ENCODE measurements around the gene TUT1.
"Not testable (repeated sequence)": the region's sequence is repeated elsewhere in the genome, so short reads cannot be mapped to it uniquely, and the experiment has no call there.

The TUT1 gene

DNA sequence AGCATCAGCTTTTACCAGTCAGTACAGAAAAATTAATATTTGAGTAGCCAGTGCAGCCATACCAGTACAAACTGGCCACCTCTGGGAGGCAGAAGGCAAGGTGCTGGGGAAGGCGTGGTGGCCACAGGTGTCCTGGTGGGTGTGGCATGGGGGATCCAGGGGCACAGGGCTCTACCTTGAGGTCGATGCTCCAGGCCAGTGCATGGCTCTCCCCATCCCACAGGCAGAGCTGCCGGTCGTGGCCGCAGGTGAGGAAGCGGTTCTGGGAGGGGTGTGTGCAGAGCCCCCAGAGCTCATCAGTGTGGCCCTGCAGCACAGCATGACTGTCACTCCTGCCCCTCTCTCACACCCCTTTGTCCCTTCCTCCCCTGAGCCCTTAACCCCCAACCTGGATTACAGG, 14.1 kb upstream of the TUT1 start:
- DNase-seq (ENCODE audit: low read depth in 2 of 2): no peak

DNA sequence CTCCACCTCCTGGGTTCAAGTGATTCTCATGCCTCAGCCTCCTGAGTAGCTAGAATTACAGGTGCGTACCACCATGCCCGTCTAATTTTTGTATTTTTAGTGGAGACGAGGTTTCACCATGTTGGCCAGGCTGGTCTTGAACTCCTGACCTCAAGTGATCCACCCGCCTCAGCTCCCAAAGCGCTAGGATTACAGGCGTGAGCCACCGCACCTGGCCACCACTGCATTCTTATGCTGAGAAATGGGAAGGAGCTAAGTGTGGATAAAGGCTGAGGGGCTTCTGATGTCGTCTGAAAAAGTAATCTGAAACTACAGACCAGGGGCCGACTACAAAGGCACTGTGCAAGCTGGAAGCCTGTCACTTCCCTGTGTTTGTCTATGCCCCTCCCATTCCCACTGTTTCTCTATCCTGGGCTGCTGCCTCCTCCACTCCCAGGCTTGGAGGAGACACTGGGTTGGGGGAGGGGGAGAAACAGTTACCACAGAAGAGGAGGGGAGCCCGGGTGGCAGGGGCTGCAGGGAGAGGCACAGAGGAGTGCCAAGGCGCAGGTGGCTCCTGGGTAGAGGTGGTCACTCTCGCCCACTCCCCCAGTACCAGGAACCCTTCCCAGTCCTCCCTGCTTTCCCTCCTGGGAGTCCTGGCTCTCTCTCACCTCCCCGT, 13.3 kb upstream of the TUT1 start:
- no peak for DNase-seq (ENCODE audit: low read depth in 2 of 2)

DNA sequence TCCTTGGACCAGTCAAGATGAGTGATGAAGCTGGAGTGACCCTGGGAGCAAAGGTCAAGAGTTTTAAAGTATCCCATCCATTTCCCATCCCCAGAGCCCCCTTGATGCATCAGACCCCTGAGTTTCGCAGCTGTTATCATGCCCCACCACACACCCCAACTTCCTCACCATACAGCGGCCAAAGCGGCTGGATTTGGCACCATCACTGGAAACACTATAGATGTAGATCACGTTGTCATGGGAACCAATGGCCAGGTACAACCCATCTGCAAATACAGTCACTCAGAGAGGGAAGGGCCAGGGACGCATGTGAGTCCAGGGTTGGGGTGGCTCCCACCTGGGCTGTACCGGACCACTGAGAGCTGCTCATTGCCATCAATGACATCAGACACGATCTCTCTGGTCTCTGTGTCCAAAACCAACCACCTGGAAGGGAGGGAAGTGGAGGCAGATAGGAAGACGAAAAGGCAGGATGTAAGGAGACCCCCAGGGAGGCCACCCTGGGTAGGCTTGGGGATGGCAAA, 12.5 kb upstream of the TUT1 start:
- no peak for DNase-seq (ENCODE audit: low read depth in 2 of 2)

DNA sequence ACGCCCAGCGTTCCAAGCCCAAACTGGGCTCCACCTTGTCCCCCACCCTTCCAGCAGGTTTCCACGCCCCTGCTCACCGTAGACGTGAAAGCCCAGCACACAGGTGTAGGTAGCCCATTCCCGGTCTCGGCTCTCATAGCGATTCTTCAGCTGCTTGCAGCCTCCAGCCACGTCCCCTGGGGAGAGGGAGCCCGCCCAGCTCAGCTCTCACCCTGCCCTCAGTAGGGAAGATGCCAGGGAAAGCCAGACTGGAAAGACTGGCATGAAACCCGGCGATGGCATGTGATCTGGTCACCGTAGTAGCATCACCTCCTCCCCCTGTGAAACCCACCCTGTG, 11.7 kb upstream of the TUT1 start:
- no peak for DNase-seq (ENCODE audit: low read depth in 2 of 2)

DNA sequence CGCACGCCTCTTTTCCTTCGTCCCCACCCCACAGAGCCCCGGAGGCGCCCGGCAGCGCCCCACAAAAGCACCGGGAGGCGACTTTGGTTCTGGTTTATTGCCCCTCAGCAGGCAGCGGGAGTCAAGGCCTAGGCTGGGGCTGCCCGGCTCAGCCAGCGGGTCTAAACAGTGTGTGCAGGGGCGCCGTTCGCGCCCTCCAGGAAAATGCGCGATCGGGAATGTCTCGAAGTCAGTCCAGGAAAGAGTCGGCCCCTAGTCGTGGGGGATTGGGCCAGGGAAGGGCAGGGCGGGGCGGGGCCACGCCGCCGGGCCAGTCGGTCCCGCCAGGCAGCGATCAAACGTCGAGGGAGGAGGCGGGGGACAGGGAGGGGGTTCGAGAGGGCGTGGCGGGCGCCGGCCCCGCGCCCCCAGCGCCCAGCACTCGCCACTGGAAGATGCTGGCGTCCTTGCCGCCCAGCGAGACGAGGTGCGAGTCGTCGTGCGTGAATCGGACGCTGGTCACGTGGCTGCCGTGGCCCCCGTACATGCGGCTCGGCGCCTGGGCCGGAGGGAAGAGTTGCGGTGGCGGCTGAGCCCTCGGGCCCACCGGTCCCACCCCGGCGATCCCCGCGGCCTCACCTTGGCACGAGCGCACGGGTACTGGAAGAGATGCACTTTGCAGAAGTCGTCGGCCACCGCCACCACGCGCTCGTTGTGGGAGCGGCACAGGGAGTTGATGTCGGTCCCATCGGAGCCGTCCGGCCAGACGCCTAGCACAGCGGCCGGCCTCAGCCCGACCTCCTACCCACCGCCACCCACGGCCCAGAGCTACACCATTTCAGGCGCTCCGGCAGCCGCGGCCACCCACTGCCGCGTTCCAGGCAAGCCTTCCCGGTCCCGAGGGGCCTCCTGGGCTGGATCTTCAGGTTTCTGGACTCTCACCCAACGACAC, 11.1 kb upstream of the TUT1 start:
- peak in 1 of 2 donors; percentile 27 for DNase-seq (ENCODE audit: low read depth in 2 of 2)

DNA sequence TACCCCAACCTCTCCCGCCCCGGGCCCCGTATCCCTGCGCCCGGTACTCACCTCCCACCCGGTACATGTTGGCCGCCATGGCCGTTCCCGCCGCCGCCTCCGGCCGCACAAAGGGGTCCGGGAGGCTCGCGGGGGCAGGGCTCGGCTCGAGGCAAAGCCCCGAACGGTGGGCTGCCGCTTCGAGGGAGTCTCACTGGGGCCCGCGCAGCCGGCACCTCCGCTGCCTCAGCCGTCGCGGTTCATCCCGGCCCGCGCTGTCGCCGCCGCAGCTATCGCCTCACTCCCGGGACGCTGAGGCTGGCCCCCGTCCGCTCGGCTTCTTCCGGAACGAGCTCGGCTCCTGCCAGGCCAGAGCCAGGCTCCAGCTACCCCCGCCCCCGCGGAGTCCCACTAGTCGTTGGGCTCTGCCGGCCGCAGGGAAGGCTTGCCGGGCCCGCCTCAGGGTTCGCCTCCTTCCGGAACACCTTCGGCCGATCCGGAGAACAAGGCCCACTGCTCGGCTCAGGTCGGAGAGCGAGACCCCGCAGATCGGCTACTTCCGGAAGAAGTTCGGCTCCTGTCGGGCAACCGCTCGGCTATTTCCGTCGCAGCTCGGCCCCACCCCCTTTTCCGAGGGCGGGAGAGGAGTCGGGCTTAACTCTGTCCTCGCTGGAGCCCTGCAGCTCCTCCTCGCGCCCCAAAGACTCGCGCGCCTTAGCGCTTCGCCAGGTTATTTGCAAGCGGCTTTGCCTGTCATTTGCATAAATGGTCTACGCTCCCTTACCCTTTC, 10.2 kb upstream of the TUT1 start, which contains the start of gene MTA2:
MTA2 (minus strand) TSS at position 494 of the 769 bp plus-strand sequence; CDS start at position 79, 415 bp downstream.
- DNase-seq (ENCODE audit: low read depth in 2 of 2): peak; percentile 99

DNA sequence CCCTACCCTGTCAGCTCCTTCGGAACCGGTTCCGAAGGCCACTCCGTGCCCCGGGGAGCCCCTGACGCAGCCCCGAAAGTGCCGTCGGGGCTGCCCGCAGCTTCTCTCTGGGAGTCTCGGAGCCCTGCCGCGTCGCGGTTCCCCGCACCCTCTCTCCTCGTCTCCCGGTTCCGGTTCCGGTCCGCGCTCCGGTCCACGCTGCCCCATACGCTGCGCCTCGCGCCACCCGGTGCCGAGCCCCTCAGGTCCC, 9.7 kb upstream of the TUT1 start:
- DNase-seq (ENCODE audit: low read depth in 2 of 2): peak in 1 of 2 donors; percentile 28

DNA sequence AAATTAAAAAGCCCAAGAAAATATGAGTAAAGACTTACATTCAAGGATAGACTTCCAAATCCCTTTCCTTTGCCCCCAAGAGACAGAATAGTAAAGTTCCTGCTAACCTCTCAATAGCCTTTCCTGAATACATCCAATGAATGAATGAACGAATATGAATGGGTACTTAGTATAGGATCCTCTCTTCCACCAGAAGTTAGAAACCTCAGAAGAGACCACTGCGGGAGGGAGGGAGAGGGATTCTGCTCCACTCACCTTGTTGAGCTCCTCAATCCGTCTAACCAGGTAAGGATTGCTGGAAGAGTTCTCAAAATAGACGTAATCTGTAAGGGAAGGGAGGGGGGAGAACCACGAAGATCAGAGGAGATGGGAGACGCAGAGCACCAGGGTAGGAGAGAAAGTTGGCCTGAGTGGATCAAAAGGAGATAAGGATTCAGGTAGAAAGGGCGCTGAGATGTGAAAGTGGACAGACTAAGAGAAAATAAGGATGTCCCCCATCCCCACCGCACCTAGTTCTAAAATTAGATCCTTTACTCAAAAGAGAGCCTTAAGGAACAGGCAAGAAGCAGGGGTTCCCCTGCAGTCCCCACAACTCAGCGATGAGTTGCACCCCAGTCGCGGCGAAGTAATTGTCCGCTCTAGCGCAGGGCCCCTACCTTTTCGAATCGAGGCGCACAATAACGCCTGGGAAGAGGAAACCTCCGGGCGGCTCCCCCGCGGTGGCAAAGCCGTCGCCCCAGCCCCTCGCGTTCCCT, 9.2 kb upstream of the TUT1 start:
- no peak for DNase-seq (ENCODE audit: low read depth in 2 of 2)

DNA sequence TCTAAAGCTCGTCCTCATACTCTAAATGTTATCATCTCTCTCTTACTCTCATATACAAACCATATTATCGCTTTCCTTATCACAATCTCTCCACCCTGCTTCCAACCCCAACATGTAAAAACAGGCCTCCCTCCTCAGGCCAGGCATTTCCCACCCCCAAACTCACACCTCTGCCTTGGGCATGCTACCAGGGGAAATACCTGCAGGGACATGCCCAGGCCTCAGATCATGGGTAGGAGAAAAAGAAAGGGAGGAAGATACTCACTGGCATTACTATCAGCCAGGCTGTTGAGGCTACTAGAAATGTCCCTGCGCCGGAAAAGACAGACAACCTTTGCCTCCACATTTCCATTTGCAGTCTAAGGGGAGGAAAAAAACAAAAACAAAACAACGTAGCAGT, 8.6 kb upstream of the TUT1 start:
- no peak for DNase-seq (ENCODE audit: low read depth in 2 of 2)

DNA sequence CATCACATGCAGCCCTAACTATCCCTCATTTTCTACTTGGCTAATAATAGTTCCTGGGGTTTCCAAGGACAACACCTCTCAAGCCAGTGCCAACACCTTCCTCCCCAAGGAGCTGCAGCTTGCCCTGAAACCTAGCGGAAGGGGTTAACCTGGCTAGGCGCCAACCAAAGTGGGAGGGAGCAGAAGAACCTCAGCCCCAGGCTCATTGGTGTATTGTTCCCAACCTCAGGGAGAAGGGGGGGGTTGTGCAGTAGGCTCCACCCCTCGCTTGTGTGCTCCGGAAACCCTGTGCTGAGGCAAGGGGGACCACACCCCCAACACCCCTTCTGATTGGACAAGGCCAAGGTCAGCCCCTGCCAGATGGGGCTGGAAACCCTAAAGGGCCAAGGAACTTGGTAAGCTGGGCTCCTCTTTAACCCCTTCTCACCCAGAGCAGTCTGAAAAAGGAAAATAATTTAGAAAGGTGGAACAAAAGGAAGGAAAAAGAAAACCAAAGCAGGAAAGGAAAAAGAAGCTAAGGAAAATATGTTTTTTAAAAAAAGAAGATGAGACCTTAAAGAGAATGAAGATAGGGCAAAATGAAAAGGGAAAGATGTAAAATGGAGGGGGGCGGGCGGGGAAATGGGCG, 7.9 kb upstream of the TUT1 start:
- DNase-seq (ENCODE audit: low read depth in 2 of 2): peak; percentile 94 to 96

DNA sequence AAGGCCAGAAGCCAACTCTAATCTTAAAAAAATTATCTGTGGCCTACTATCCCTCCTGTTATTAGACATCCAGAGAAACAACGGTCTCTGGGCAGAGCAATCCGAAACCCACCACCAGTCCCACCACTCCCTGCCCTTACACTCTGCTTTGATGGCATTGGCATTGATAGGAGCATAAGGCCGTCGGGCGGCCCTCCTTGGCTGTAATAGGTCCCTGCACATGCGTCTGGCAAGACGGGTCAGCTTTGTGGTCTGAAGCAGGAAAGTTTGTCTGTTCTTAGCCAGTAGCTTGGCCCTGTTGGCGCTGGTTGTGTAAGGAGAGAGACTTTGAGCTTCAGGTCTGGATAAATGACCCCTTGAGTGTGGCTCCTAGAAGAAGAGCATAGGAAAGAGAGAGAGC, 3.8 kb upstream of the TUT1 start:
- no peak for DNase-seq (ENCODE audit: low read depth in 2 of 2)

DNA sequence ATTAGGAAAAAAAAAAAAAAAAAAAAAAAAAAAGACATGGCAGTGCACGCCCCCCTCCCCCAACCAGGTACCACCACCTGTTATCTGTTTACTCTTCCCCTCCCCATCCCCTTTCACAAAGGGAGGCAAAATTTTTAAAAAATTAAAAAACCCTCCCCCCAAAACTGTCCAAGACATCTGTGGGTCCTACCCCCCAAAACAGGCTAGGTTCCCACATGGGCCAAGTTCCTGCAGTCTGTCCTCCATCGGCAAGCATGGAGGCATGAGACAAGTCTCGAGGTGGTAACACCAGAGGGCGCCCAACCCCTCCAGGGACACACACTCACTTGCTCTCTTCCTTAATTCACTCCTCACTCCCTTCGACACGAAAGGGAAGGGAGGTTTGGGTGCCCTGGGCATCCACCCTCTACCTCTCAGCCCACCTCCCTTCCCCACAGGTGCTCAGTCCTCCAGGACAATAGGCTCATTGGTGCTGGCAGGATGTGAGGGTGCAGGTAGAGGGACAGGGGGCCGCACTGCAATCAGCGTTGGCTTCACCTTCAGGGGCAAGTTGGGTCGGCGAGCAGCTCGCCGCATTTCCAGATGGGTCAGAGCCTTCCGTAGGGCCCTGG, 2.2 kb upstream of the TUT1 start:
- DNase-seq (ENCODE audit: low read depth in 2 of 2): peak; percentile 57 to 58

DNA sequence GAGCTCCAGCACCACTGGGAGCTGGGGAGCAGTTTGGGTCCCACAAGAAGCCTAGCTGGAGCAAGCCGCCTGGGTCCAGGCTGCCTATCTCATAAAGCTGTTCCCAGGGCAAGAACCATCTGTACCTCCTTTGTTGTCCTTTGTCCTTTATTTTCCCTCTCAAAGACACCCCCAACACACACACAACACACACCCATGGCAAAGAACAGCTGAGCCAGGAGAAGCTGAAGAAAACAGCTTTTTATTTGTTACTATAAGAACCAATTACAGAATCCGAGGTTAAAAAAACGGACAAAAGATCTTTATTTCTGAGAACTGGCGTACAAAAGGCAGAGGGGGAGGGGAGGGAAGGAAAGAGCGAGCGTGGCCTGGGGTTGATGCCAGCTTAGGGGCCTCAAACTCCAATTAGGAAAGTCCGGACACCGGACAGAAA, 1.7 kb upstream of the TUT1 start:
- no peak for DNase-seq (ENCODE audit: low read depth in 2 of 2)

DNA sequence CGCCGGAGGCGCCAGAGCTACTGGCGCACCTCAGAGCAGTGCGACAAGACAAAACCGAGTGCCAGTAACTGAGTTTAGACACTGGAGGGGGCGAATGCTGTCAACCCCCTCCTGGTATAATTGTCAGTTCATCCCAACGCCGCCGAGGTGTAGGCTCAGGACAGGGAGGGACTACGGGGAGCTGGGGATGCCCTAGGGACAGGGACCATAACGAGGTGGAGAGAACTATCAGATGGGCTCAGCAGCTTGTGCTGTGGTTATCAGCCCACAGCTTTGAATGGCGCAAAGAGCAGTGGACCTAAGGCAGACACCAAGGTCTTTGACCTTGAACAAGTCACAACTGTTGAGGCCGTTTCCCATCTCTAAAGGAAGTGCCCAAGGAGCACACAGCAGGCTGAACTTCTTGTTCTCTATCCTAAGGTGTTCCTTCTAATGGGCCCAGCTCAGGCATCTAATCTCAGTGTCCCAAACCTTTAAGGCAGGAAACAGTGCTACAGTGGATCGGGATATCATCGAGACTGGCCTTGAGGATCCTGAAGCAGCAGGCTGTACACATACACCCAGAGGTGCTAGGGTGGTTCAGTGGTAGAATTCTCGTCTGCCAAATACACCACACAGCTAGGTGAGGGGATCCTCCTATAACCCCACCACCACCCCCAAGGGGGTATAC, 958 bp upstream of the TUT1 start:
- no peak for DNase-seq (ENCODE audit: low read depth in 2 of 2)

DNA sequence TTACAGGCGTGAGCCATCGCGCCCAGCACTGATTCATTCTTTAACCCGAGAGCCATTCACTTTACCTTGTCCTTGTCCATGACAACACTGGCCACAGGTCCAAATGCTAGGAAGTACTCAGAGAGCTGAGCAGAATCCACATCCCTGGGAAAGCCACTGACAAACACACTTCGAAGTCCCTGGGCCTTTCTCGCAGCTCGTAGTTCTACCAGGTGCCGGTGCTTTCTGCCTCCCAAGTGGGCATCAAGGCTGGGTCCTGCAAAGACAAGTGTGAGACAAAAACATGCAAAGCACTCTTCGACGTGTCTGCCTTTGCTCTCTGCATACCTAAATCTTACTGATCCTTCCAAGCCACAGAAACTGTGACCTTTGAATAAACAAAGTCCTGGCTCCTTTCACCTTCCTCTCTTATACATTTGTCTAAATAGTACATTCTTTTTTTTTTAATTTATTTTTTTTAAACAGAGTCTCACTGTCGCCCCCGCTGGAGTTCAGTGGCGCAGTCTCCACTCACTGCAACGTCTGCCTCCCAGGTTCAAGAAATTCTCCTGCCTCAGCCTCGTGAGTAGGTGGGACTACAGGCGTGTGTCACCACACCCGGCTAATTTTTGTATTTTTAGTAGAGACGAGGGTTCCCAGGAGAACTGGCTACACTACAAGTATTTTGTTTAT, 2.2 kb downstream of the TUT1 start:
- DNase-seq (ENCODE audit: low read depth in 2 of 2): no peak

DNA sequence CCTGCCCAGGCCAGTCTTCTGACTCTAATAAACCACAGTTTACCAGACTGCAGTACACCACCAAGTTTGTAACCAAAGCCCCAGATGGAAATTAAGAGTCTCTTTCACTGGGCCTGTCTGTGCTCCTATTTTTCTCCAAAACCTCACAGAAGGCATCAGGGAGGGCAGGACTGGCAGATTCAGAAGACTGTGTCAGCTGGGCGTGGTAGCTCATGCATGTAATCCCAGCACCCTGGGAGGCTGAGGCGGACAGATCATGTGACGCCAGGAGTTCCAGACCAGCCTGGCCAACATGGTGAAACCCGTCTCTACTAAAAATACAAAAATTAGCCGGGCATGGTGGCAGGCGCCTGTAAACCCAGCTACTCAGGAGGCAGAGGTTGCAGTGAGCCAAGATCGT, 6.0 kb downstream of the TUT1 start:
- DNase-seq (ENCODE audit: low read depth in 2 of 2): not testable (repeated sequence)

DNA sequence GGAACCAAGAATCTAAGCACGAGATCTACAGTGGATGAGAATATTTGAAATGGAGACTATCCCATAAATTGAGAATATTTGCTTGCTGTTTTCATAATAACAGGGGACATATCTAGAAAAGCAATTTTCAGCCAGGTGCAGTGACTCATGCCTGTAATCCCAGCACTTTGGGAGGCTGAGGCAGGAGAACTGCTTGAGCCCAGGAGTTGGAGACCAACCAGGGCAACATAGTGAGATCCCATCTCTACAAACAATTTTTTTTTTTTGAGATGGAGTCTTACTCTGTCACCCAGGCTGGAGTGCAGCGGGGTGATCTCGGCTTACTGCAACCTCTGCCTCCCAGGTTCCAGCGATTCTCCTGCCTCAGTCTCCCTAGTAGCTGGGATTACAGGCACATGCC, 9.6 kb downstream of the TUT1 start:
- not testable (repeated sequence) for DNase-seq (ENCODE audit: low read depth in 2 of 2)

DNA sequence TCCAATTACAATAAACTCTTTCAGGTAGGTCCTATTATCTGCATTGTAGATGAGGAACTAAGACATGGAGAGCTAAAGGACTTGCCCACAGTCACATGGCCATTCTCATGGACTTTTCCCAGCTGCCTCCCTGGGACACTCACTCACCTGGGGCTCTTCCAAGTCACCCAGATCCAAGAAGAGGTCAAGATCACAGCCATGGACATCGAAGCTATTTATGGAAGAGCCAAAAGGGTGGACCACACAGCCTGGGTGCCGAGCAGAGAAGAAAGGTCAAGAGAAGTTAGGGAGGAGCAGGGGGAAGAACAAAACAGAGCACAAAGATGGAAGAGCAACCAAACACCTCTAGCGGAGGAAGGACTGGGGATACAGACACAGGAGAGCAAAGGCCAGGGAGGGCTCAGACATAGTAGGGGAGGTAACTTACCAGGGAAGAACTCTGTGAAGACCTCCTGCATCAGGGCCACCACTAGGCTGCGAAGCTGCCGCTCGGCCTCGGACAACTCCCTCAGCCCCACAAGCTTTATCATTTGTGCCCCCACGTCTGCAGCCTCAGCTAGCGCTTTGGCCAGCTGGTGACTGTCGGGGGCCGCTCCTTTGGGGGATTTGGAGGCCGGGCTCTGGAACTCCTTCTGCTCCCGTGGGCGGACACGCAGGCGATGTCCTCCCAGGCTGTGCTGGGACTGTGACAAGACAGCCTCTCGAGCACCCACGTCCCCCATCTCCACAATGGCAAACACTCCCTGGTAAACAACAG, 10.2 kb downstream of the TUT1 start:
- no peak for DNase-seq (ENCODE audit: low read depth in 2 of 2)

DNA sequence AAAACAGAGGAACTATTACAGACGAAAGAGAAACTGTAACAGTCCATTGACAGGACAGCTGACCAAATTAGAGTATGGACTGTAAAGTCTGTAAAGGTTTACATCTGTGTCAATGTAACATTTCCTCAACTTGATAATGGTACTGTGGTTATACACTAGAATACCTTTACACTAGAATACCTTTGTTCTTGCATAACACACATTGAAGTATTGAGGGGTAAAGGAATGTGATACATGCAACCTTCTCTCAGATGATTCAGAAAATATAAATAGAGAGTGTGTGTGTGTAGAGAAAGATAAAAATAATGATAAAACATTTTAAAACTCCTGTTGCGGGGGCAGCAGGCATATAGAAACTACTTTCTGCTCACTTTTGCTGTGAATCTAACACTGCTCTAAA, 12.1 kb downstream of the TUT1 start:
- DNase-seq (ENCODE audit: low read depth in 2 of 2): no peak

All from stimulated activated CD8-positive, alpha-beta memory T cell treated with anti-CD3 and anti-CD28 coated beads, Interleukin-15, amount 100 ng/mL, for 48 hours (primary cell).